ENCODE data around the gene VPS37C. TPM values are rescaled to one million over a fixed set of nuclear protein-coding genes. Genes with fewer than 3 reads are reported as not detected.

Gene VPS37C
- polyA plus RNA-seq, 1 of the 3 experiments (the other 2 are of a cell fraction) = 15.2 TPM

- H3K4me3 ChIP-seq (ENCODE audit: low read depth in 2 of 2, low read length in 1 of 2) = no peak overlapping the region
- H3K9me2 ChIP-seq = no peaks in the 10 kb centered on the region
- TF ChIP-seq ELF1 (IDR thresholded peaks at IDR 0.05) (no peak), FOXJ3 (CRISPR knock-in tag; IDR thresholded peaks at IDR 0.05) (no peak), EP300 (IDR thresholded peaks at IDR 0.05; ENCODE audit: borderline replicate concordance in 1 of 2, low read depth in 1 of 2, low read length in 1 of 2) (no peak), REST (IDR thresholded peaks at IDR 0.05; ENCODE audit: low read depth, low read length) (no peak), FOSL2 (IDR thresholded peaks at IDR 0.05; ENCODE audit: borderline replicate concordance, low read depth) (no peak), GATA2 (CRISPR knock-in tag; IDR thresholded peaks at IDR 0.05) (no peak), RCOR1 (IDR thresholded peaks at IDR 0.05; ENCODE audit: low read length) (no peak), POLR2AphosphoS5 (IDR thresholded peaks at IDR 0.05; ENCODE audit: low read depth, low read length) (no peak), MAX (IDR thresholded peaks at IDR 0.05; ENCODE audit: low read depth) (no peak)
- peaks cover 0 to 14% of the 10 kb centered on the region in 2 experiments; a peak in 2 of 4 replicates for H3K4me1 ChIP-seq (ENCODE audit: control insufficient read depth in 1 of 2, insufficient read depth in 2 of 2, low read depth in 1 of 2, low read length in 1 of 2)
- WGBS (ENCODE audit: low lambda C conversion rate) = 92% methylated on average over 18 of the region's 18 CpGs
- no peaks in the 10 kb centered on the region for H3K9me3 ChIP-seq
- H2AFZ ChIP-seq (ENCODE audit: low read depth) = no peak overlapping the region
- no peaks in the 10 kb centered on the region for H3K27me3 ChIP-seq (ENCODE audit: insufficient read depth)
- peaks cover 10% of the 10 kb centered on the region; the same call in 1 of the 2 replicates for H4K20me1 ChIP-seq (ENCODE audit: insufficient read depth)
- no peak overlapping the region for H3K4me2 ChIP-seq
- no peaks in the 10 kb centered on the region for H3K79me2 ChIP-seq (ENCODE audit: insufficient read depth)
- no peak for DNase-seq
- POLR2A ChIA-PET = no interaction called here
- H3F3A ChIP-seq (replicated peaks; ENCODE audit: insufficient read depth) = no peaks in the 10 kb centered on the region
- peaks cover 0 to 26% of the 10 kb centered on the region in 2 experiments for H3K36me3 ChIP-seq (replicated peaks in 1 of 2; ENCODE audit: control insufficient read depth in 1 of 2, insufficient read depth in 2 of 2, low read length in 1 of 2)
- H3K27ac ChIP-seq (ENCODE audit: low read depth in 2 of 2, low read length in 1 of 2) = no peak overlapping the region
- no peak overlapping the region for H3K9ac ChIP-seq
- CTCF ChIA-PET = interaction anchor here (0.6 to 6.5 kb wide), 5 partner anchors 8 to 303 kb away, joined by 3 to 44 read pairs (median 3); no protein-coding TSS in a partner anchor
These were observed 27.1 kb downstream of the VPS37C start for GRCh38 chr11:61133956-61134662.

- Histone ChIP-seq H3K9me2 (no peaks in the 10 kb centered on the region), H3K4me1 (ENCODE audit: control insufficient read depth in 1 of 2, insufficient read depth in 2 of 2, low read depth in 1 of 2, low read length in 1 of 2) (peaks cover 0 to 19% of the 10 kb centered on the region in 2 experiments; a peak in 1 of 4 replicates), H3K36me3 (replicated peaks in 1 of 2; ENCODE audit: control insufficient read depth in 1 of 2, insufficient read depth in 2 of 2, low read length in 1 of 2) (peaks cover 0 to 26% of the 10 kb centered on the region in 2 experiments), H2AFZ (ENCODE audit: low read depth) (no peak overlapping the region), H4K20me1 (ENCODE audit: insufficient read depth) (peaks cover 4% of the 10 kb centered on the region; the same call in 1 of the 2 replicates), H3K27ac (ENCODE audit: low read depth in 2 of 2, low read length in 1 of 2) (no peak overlapping the region), H3K27me3 (ENCODE audit: insufficient read depth) (no peaks in the 10 kb centered on the region), H3K9me3 (no peaks in the 10 kb centered on the region), H3K4me3 (ENCODE audit: low read depth in 2 of 2, low read length in 1 of 2) (no peak overlapping the region), H3F3A (replicated peaks; ENCODE audit: insufficient read depth) (no peaks in the 10 kb centered on the region), H3K9ac (no peak overlapping the region), H3K79me2 (ENCODE audit: insufficient read depth) (no peaks in the 10 kb centered on the region), H3K4me2 (no peak overlapping the region)
- POLR2A ChIA-PET = no interaction called here
- DNase-seq = no peak
- CTCF ChIA-PET = interaction anchor here (1.4 to 6.5 kb wide), 2 partner anchors 54 to 302 kb away, joined by 3 to 44 read pairs; no protein-coding TSS in a partner anchor
- 96% methylated on average over 6 of the region's 7 CpGs for WGBS (ENCODE audit: low lambda C conversion rate)
- TF ChIP-seq REST (IDR thresholded peaks at IDR 0.05; ENCODE audit: low read depth, low read length) (no peak), FOXJ3 (CRISPR knock-in tag; IDR thresholded peaks at IDR 0.05) (no peak), NFIC (IDR thresholded peaks at IDR 0.05; ENCODE audit: borderline replicate concordance) (no peak), NRF1 (IDR thresholded peaks at IDR 0.05; ENCODE audit: low read depth, low read length) (no peak), CHD2 (IDR thresholded peaks at IDR 0.05; ENCODE audit: low read length, partially characterized antibody) (no peak), ZBTB33 (IDR thresholded peaks at IDR 0.05; ENCODE audit: borderline replicate concordance, low read depth) (no peak), MEF2A (IDR thresholded peaks at IDR 0.05; ENCODE audit: borderline replicate concordance, low read depth) (no peak), FOSL2 (IDR thresholded peaks at IDR 0.05; ENCODE audit: borderline replicate concordance, low read depth) (no peak), GABPA (IDR thresholded peaks at IDR 0.05; ENCODE audit: low read depth) (no peak), TCF12 (IDR thresholded peaks at IDR 0.05) (no peak), TEAD4 (IDR thresholded peaks at IDR 0.05; ENCODE audit: borderline replicate concordance, insufficient read depth) (no peak)
These were observed 28.1 kb downstream of the VPS37C start for GRCh38 chr11:61133145-61133544.
